Measurements from ENCODE around the gene C17orf107.
"Not testable (repeated sequence)": the region's sequence is repeated elsewhere in the genome, so short reads cannot be mapped to it uniquely, and the experiment has no call there.

Gene C17orf107

GRCh38 chr17:4901108-4901647, 1.8 kb downstream of the C17orf107 start:
- no peak for TF ChIP-seq CTCF (IDR thresholded peaks at IDR 0.05; ENCODE audit: low read depth, low read length)
- no peak for DNase-seq (ENCODE audit: low read depth in 2 of 2)
- H3K4me3 ChIP-seq (replicated peaks in 1 of 2; ENCODE audit: low read depth in 2 of 2, low read length in 2 of 2), result no peak overlapping the region

GRCh38 chr17:4901648-4902344, 2.5 kb downstream of the C17orf107 start:
- no peak for DNase-seq (ENCODE audit: low read depth in 2 of 2)
- no peak overlapping the region for H3K4me3 ChIP-seq (replicated peaks in 1 of 2; ENCODE audit: low read depth in 2 of 2, low read length in 2 of 2)
- no peak for TF ChIP-seq CTCF (IDR thresholded peaks at IDR 0.05; ENCODE audit: low read depth, low read length)

DNA sequence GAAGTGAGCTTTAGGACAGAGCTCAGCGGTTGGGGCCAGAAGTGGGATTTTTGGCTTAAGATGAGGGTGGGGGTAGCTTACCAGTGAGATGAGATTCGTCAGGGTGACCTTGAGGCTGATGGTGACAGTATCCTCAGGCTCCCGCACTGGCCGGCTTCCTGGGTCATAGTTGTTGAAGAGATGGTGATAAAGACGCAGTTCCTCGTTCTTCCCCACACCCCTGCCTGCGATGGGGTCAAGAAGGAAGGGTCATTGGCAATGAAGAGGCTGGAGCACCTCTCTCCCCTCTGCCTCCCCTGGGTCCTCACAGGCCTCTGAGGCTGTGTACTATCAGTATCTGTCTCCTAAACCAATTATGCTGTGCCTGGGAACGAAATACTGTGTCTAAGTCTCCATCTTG, 3.2 kb downstream of the C17orf107 start:
- DNase-seq (ENCODE audit: low read depth in 2 of 2), result no peak
- no peak overlapping the region for H3K4me3 ChIP-seq (replicated peaks in 1 of 2; ENCODE audit: low read depth in 2 of 2, low read length in 2 of 2)
- TF ChIP-seq CTCF (IDR thresholded peaks at IDR 0.05; ENCODE audit: low read depth, low read length), result no peak

DNA sequence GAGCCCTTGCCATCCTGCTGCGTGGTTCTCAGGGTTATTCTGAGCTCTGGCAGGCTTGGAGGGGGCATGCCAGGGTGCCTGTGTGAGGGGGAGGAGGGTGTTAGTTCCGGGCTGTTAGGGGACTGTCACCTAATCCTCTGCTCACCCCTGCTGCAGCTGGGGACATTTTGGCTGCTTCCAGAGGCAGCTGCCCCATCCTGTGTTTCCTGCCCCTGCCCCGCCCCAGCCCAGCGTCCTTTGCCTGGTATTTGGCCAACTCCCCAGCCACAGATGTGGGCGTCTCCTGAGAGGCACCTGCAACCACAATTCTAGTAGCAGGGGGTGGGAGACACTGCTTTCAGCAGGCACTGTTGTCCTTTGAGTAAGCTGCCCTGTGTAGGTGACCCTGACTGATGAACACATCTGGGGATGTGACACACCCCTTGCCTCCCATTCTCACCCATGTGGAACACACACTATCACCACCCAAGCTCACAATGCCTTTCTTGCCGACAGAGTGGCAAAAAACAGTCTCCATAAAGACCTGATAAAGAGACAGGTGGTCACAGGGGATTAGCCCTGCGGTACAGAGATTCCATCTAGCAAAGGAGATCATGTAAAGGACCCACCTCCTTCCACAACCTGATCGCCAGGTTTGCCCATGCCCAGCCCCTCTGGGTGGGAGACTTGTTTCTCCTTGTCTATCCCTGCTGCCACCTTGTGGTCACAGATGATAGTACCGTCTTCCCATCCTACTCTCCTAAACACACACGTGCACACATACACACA, 3.9 kb downstream of the C17orf107 start, which contains the start of gene CHRNE:
Gene CHRNE (minus strand): TSS at position 48 of the 768 bp plus-strand sequence. CDS start 35 bp downstream, at position 13.
- no peak within 1 kb of the TSS for H3K4me3 ChIP-seq (replicated peaks in 1 of 2; ENCODE audit: low read depth in 2 of 2, low read length in 2 of 2)
- peak; percentile 85 for TF ChIP-seq CTCF (IDR thresholded peaks at IDR 0.05; ENCODE audit: low read depth, low read length)
- peak; percentile 84 to 85 for DNase-seq (ENCODE audit: low read depth in 2 of 2)

DNA sequence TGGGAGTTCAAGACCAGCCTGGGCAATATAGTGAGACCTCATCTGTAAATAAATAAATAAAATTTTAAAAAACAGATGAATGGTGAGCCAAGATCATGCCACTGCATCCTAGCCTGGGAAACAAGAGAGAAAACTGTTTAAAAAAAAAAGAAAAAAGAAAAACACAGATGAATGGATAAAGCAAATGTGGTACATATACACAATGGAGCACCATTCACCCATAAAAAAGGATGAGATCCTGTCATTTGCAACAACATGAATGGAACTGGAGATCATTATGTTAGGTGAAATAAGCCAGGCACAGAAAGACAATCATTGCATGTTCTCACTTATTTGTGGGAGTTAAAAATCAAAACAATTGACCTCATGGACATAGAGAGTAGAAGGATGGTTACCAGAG, 7.3 kb downstream of the C17orf107 start:
- DNase-seq (ENCODE audit: low read depth in 2 of 2); H3K4me3 ChIP-seq (replicated peaks in 1 of 2; ENCODE audit: low read depth in 2 of 2, low read length in 2 of 2): not testable (repeated sequence)

GRCh38 chr17:4908301-4908700, 9.0 kb downstream of the C17orf107 start:
- peak in 1 of 2 donors; percentile 23 for DNase-seq (ENCODE audit: low read depth in 2 of 2)
- H3K4me3 ChIP-seq (replicated peaks in 1 of 2; ENCODE audit: low read depth in 2 of 2, low read length in 2 of 2), result no peak overlapping the region
- TF ChIP-seq CTCF (IDR thresholded peaks at IDR 0.05; ENCODE audit: low read depth, low read length), result no peak
